ENCODE results near the gene FHIP1B. TPM values are rescaled to one million over a fixed set of nuclear protein-coding genes. Genes with fewer than 3 reads are reported as not detected.

The FHIP1B gene
- 14.0 to 19.4 TPM (median 17.4 TPM) in 5 replicates for total RNA-seq (2022; extraction: Qiagen RNA extraction; ENCODE audit: low read depth)

DNA sequence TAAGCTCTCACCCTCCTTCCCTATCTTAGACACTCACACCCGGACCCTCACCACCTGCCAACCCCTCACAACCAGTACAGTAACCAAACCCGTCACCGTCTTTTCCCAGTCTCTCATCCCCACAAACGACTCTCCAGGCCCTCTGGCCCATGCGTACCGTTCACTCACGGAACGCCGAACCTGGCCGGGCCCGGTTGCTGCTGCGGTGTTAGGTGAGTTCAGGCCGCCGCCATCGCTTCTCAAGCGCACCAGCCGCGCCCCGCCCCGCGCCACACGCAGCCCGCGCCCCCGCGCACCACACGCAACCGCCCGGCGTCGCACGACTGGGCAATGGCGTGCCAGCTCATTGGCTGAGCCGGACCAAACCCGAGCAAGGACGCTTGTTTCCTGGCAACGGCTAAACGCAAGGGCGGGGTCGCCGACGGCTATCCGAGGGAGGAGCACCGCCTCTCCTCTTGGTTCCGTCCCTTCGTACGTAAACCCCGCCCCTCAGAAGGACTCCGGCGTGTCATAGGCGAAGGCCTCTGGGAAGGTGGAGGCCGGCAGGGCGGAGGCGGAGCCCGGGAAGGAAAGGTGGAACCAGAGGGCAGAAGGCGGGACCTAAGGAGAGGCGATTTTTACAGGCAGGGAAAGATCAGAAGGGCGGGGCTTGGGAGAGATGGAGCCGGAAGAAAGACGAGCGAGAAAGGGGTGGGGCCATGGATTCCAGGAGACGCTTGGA, at the start of gene FHIP1B:
TSS of gene FHIP1B (minus strand) at position 250 of the 721 bp plus-strand sequence. CDS start 10,120 bp downstream, outside the sequence.

GRCh38 chr11:6238902-6239301, 4.5 kb upstream of the FHIP1B start, which contains the start of gene CNGA4:
Gene CNGA4 (plus strand): TSS chr11:6239089. CDS start chr11:6239207, 118 bp downstream.

DNA sequence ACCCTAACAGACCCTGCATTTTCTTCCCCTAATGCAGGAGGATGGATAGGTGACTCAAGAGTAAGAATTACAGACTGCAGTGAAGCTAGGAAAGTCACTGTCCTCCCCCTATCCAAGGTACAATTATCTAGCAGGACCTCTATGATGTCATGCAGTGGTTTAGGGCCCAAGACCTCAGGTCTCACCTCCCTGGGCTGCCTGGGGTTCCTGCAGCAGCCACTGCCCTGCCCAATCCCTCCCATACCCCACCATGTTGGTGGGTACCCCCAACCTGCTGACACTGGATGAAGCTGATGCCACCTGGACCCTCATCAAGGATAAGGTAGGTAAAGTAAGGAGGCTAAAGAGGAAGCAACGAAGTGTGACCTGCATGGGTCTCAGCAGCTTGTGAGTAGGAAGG, 29.1 kb downstream of the FHIP1B start, which contains the start of gene C11orf42:
TSS of gene C11orf42 (plus strand) at position 192 of the 400 bp plus-strand sequence. CDS start at position 251, 59 bp downstream.

DNA sequence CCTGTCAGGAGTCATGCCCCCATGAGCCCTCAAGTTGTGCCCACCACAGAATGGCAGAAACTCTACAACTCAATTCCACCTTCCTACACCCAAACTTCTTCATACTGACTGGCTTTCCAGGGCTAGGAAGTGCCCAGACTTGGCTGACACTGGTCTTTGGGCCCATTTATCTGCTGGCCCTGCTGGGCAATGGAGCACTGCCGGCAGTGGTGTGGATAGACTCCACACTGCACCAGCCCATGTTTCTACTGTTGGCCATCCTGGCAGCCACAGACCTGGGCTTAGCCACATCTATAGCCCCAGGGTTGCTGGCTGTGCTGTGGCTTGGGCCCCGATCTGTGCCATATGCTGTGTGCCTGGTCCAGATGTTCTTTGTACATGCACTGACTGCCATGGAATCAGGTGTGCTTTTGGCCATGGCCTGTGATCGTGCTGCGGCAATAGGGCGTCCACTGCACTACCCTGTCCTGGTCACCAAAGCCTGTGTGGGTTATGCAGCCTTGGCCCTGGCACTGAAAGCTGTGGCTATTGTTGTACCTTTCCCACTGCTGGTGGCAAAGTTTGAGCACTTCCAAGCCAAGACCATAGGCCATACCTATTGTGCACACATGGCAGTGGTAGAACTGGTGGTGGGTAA, 35.1 kb downstream of the FHIP1B start, which contains the start of gene OR52W1:
TSS of gene OR52W1 (plus strand) at position 51 of the 637 bp plus-strand sequence. CDS start at position 51, 0 bp downstream.

DNA sequence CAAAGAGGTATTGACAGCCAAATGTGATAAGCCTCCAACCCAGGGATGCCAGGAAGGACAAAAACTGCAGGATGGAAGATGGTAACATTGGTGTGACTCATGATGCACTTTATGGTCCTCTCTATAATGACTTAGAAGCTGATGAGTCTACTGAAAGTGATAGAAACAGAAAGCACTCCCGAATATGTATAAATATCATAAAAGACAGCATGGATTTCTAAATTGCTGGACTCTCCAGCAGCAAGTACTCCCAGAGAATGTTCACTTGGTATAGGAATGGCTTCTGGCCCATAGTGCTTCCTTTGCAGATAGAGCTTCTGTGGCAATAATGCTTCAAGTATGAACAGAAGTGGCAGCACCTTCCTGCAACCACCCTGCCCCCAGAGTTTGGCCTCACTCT, 64.2 kb downstream of the FHIP1B start, which contains the start of gene OR52B2:
TSS of gene OR52B2 (minus strand) at position 101 of the 400 bp plus-strand sequence. CDS start at position 101, 0 bp downstream.

Other genes with a start within 250 kb of the FHIP1B start
- gene OR52L1, start 247.7 kb downstream of the FHIP1B start, total RNA-seq (2022; extraction: Qiagen RNA extraction; ENCODE audit: low read depth) = not detected in 5 replicates
- not detected in 5 replicates for gene OR56A4, start 227.7 kb downstream of the FHIP1B start, total RNA-seq (2022; extraction: Qiagen RNA extraction; ENCODE audit: low read depth)
- gene OR56A1, start 203.9 kb downstream of the FHIP1B start, total RNA-seq (2022; extraction: Qiagen RNA extraction; ENCODE audit: low read depth) = not detected in 5 replicates
- not detected in 5 replicates for gene OR56B4, start 127.0 kb downstream of the FHIP1B start, total RNA-seq (2022; extraction: Qiagen RNA extraction; ENCODE audit: low read depth)
- not detected in 5 replicates for gene OR52B2, start 64.3 kb downstream of the FHIP1B start, total RNA-seq (2022; extraction: Qiagen RNA extraction; ENCODE audit: low read depth)
- gene OR52W1, start 35.4 kb downstream of the FHIP1B start, total RNA-seq (2022; extraction: Qiagen RNA extraction; ENCODE audit: low read depth) = not detected in 5 replicates
- not detected in 5 replicates for gene C11orf42, start 29.1 kb downstream of the FHIP1B start, total RNA-seq (2022; extraction: Qiagen RNA extraction; ENCODE audit: low read depth)
- 0.07 TPM in 1 of 5 replicates, not detected in the others for gene CNGA4, start 4.5 kb upstream of the FHIP1B start, total RNA-seq (2022; extraction: Qiagen RNA extraction; ENCODE audit: low read depth)
- not detected in 5 replicates for gene CCKBR, start 25.2 kb upstream of the FHIP1B start, total RNA-seq (2022; extraction: Qiagen RNA extraction; ENCODE audit: low read depth)
- 24.5 to 34.6 TPM (median 27.8 TPM) in 5 replicates for gene CAVIN3, start 85.9 kb upstream of the FHIP1B start, total RNA-seq (2022; extraction: Qiagen RNA extraction; ENCODE audit: low read depth)
- 9.0 to 9.9 TPM (median 9.2 TPM) in 5 replicates for gene SMPD1, start 155.8 kb upstream of the FHIP1B start, total RNA-seq (2022; extraction: Qiagen RNA extraction; ENCODE audit: low read depth)
- 16.0 to 18.8 TPM (median 18.2 TPM) in 5 replicates for gene APBB1, start 184.5 kb upstream of the FHIP1B start, total RNA-seq (2022; extraction: Qiagen RNA extraction; ENCODE audit: low read depth)
- gene HPX, start 206.4 kb upstream of the FHIP1B start, total RNA-seq (2022; extraction: Qiagen RNA extraction; ENCODE audit: low read depth) = 0.28 to 0.91 TPM (median 0.57 TPM) in 5 replicates
- gene TRIM3, start 239.3 kb upstream of the FHIP1B start, total RNA-seq (2022; extraction: Qiagen RNA extraction; ENCODE audit: low read depth) = 13.6 to 20.3 TPM (median 17.9 TPM) in 5 replicates
- 55.1 to 58.2 TPM (median 57.8 TPM) in 5 replicates for gene ARFIP2, start 246.7 kb upstream of the FHIP1B start, total RNA-seq (2022; extraction: Qiagen RNA extraction; ENCODE audit: low read depth)
- gene TIMM10B, start 246.9 kb upstream of the FHIP1B start, total RNA-seq (2022; extraction: Qiagen RNA extraction; ENCODE audit: low read depth) = 32.6 to 37.6 TPM (median 35.3 TPM) in 5 replicates